MCF 10A (cell line): ENCODE results near the gene RNF126. TPM values are rescaled to one million over a fixed set of nuclear protein-coding genes. Genes with fewer than 3 reads are reported as not detected.

Source experiments
- BruUV-seq: library from RNA; stranded (reverse); fragments of 400-500 nt; replicated peaks from 2 replicates; lab custom pipeline; 2021; lab: Mats Ljungman, UMichigan
- CTCF ChIA-PET: fragments of 300-600 bp; sonication (Branson Sonifier 250); formaldehyde crosslinking; extraction: SDS; loops from one replicate; lab custom pipeline; 2021; ENCODE audit warnings: antibody characterized with exemption, inconsistent platforms; lab: Yijun Ruan, JAX
- POLR2A ChIA-PET: fragments of 300-600, 350-650 bp; sonication (Branson Sonifier 250); formaldehyde crosslinking; extraction: SDS; loops from one replicate; lab custom pipeline; 2020; ENCODE audit warnings: antibody characterized with exemption, inconsistent platforms; lab: Yijun Ruan, JAX
- DNase-seq: peaks from one replicate; pipeline ENCODE4 v3.0.0-alpha.2; 2018; ENCODE audit not compliant: unreplicated experiment
- H3K27ac Mint-ChIP-seq: one replicate; pipeline ENCODE4 v1.8.0; 2022; ENCODE audit warnings: mild to moderate bottlenecking, low read depth, mixed read lengths; ENCODE audit not compliant: unreplicated experiment
- H3K27me3 Mint-ChIP-seq: one replicate; pipeline ENCODE4 v1.8.0; 2022; ENCODE audit warnings: mixed read lengths; ENCODE audit not compliant: insufficient read depth, unreplicated experiment
- H3K36me3 Mint-ChIP-seq: one replicate; pipeline ENCODE4 v1.8.0; 2022; ENCODE audit warnings: mild to moderate bottlenecking, moderate library complexity, mixed read lengths; ENCODE audit not compliant: insufficient read depth, unreplicated experiment
- H3K4me1 Mint-ChIP-seq: one replicate; pipeline ENCODE4 v1.8.0; 2022; ENCODE audit warnings: mixed read lengths; ENCODE audit not compliant: insufficient read depth, unreplicated experiment
- H3K4me3 Mint-ChIP-seq: one replicate; pipeline ENCODE4 v1.8.0; 2022; ENCODE audit warnings: mild to moderate bottlenecking, moderate library complexity, mixed read lengths; ENCODE audit not compliant: unreplicated experiment
- H3K9me3 Mint-ChIP-seq: one replicate; pipeline ENCODE4 v1.8.0; 2022; ENCODE audit warnings: mixed read lengths; ENCODE audit not compliant: unreplicated experiment
- intact Hi-C: fragments of 100-400 bp; cut with micrococcal nuclease; formaldehyde crosslinking; loops from 2 replicates; pipeline ENCODE4 v1.14.1; 2022
- total RNA-seq: library from RNA; stranded (reverse); gene quantifications from 2 replicates; pipeline ENCODE4 v1.2.3, GENCODE V29; 2022
- TF ChIP-seq, protein P1 (sequence below): fragments of 200-600 bp; IDR thresholded peaks from one replicate; pipeline ENCODE4 v1.8.0; 2022; ENCODE audit warnings: antibody characterized with exemption, mild to moderate bottlenecking; ENCODE audit not compliant: unreplicated experiment

The RNF126 gene
- total RNA-seq, 1 experiment from 2014 or later: 68.0 TPM

DNA sequence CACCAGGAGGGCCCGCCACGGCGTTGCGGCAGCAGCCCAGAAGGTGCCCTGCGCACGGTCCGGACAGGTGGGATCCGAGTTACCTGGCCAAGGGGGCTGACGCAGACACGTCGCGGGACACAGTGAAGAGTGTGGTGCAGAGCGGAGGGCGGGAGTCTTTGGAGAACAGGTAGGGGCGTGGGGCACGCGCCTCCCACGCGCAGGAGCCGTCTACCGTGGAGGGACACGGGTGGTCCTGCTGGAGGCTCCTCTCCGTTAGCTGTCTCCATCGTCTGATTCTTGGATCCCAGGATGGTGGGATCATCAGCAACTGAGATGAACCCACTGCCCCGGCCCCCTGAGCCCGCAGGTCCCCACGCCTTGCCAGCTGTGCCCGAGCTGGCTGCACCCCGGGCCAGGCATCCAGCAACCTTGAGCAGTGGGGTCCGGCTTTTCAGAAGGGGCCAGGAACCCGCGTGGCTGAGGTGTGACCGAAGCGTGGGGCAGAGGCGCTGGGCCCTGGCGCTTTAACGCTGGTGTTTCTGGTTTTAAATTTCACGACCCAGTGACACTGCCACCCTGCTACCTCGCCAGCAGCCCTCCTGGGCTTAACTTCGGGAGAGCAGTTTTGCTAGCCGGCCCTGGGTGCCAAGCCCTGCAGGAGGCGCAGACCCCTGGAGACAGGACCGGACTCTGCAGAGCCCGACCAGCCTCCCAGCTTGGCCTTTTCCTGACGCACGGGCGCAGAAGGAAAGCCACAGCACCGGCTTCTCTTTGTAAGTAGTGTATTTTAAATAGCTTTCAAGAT is 16.0 kb downstream of the RNF126 start:
- Mint-ChIP-seq H3K36me3 (peaks cover 49% of the 10 kb centered on the region), H3K4me1 (no peaks in the 10 kb centered on the region), H3K4me3 (no peak overlapping the region), H3K27ac (no peak overlapping the region), H3K27me3 (no peaks in the 10 kb centered on the region), H3K9me3 (no peaks in the 10 kb centered on the region)
- DNase-seq: no peak
- no TSS peak for BruUV-seq
- TF ChIP-seq, protein P1, sequence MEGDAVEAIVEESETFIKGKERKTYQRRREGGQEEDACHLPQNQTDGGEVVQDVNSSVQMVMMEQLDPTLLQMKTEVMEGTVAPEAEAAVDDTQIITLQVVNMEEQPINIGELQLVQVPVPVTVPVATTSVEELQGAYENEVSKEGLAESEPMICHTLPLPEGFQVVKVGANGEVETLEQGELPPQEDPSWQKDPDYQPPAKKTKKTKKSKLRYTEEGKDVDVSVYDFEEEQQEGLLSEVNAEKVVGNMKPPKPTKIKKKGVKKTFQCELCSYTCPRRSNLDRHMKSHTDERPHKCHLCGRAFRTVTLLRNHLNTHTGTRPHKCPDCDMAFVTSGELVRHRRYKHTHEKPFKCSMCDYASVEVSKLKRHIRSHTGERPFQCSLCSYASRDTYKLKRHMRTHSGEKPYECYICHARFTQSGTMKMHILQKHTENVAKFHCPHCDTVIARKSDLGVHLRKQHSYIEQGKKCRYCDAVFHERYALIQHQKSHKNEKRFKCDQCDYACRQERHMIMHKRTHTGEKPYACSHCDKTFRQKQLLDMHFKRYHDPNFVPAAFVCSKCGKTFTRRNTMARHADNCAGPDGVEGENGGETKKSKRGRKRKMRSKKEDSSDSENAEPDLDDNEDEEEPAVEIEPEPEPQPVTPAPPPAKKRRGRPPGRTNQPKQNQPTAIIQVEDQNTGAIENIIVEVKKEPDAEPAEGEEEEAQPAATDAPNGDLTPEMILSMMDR: no peak
- ChIA-PET CTCF (no interaction called here), POLR2A (no interaction called here)
- intact Hi-C loops: no loop called here

DNA sequence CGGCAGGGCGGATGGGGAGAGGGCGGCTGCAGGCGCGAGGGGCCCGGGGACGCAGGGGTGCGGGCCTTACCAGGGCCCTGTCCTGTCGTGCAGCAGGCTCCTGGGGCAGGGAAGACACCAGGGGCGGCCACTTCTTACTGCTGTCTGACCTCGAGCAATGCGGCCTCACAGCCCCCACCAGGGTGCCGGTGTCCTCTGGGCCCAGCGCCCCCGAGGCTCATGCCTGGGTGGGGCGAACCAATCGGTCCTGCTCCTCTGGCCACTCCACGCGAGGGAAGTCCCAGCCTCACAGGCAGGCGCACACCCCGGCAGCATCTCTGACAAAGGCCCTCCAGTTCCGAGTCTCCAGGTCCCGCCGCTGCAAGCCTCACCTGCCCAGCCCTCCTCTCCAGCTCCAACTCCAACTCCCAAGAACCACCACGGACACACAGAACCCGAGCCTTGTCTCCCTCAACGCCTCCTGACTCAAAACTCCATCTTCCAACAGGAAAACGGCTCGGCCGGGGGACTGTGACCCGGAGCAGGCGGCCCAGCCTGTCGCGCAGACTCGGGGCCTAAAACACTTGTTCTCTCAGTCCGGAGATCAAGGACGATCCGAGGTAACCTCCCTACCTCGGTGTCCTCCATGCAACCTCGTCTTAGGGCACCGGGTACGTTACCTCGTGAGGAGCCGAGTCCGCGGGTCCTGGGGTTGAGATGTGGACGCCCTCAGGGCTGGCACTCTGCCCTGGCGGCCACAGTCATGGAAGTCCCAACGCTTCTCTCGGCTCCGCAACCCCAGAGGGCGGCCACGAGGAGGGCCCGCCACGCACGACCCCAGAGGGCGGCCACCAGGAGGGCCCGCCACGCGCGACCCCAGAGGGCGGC is 16.9 kb downstream of the RNF126 start:
- H3K9me3 Mint-ChIP-seq: no peaks in the 10 kb centered on the region
- DNase-seq: no peak
- CTCF ChIA-PET: no interaction called here
- TF ChIP-seq, protein P1: no peak
- no peaks in the 10 kb centered on the region for H3K4me1 Mint-ChIP-seq
- H3K27ac Mint-ChIP-seq: no peak overlapping the region
- H3K27me3 Mint-ChIP-seq: no peaks in the 10 kb centered on the region
- BruUV-seq: no TSS peak
- H3K36me3 Mint-ChIP-seq: peaks cover 44% of the 10 kb centered on the region
- intact Hi-C loops: no loop called here
- H3K4me3 Mint-ChIP-seq: no peak overlapping the region
- POLR2A ChIA-PET: no interaction called here

DNA sequence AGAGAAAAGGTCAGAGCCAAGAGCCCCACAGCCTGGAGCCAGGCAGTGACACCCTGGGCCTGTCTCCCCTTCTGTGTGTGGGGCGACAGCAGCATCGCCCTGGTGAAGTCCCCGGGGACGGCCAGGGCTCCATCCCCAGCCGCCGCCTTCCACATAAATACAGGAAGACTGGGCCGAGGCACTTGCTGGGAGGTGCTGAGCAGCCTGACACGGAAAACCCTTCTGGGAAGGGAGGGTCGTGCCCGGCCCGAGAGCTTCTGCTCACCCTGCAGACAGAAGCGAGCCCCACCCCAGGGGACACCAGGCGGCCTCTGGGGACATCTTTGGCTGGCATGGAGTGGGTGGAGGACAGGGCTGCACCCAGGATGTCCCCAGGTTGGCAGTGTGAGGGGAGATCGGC is 18.2 kb downstream of the RNF126 start:
- TF ChIP-seq, protein P1: no peak
- no peaks in the 10 kb centered on the region for H3K27me3 Mint-ChIP-seq
- H3K4me3 Mint-ChIP-seq: no peak overlapping the region
- no peaks in the 10 kb centered on the region for H3K4me1 Mint-ChIP-seq
- DNase-seq: no peak
- H3K27ac Mint-ChIP-seq: no peak overlapping the region
- no peaks in the 10 kb centered on the region for H3K9me3 Mint-ChIP-seq
- no TSS peak for BruUV-seq
- ChIA-PET CTCF (no interaction called here), POLR2A (no interaction called here)
- H3K36me3 Mint-ChIP-seq: peaks cover 35% of the 10 kb centered on the region
- intact Hi-C loops: no loop called here

DNA sequence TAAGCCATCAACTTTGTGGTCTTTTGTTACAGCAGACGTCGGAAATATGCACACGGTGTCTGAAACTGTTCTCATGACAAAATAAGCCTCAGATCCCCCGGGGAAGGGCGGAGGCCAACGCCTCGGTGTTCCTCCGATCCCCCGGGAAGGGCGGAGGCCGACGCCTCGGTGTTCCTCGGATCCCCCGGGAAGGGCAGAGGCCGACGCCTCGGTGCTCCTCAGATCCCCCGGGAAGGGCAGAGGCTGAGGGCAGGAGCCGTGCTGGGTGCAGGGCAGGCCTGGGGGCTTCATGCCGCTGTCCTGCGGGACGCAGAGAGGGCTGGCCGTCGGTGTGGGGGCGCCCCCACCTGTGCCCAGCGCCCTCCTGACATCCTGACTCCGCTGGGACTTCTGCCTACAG is 18.7 kb downstream of the RNF126 start:
- H3K36me3 Mint-ChIP-seq: peaks cover 35% of the 10 kb centered on the region
- intact Hi-C loops: no loop called here
- no peak for DNase-seq
- H3K4me1 Mint-ChIP-seq: peaks cover 3% of the 10 kb centered on the region
- TF ChIP-seq, protein P1: no peak
- H3K27ac Mint-ChIP-seq: no peak overlapping the region
- BruUV-seq: no TSS peak
- POLR2A ChIA-PET: no interaction called here
- no peak overlapping the region for H3K4me3 Mint-ChIP-seq
- H3K9me3 Mint-ChIP-seq: no peaks in the 10 kb centered on the region
- CTCF ChIA-PET: no interaction called here
- no peaks in the 10 kb centered on the region for H3K27me3 Mint-ChIP-seq
